ENCODE results near the gene UCHL1.

The UCHL1 gene

GRCh38 chr4:41256740-41257256 is at the start of gene UCHL1:
TSS of gene UCHL1 (plus strand) at chr4:41256928. CDS start at chr4:41256977, 49 bp downstream.
- no peak for DNase-seq (ENCODE audit: low read depth)

DNA sequence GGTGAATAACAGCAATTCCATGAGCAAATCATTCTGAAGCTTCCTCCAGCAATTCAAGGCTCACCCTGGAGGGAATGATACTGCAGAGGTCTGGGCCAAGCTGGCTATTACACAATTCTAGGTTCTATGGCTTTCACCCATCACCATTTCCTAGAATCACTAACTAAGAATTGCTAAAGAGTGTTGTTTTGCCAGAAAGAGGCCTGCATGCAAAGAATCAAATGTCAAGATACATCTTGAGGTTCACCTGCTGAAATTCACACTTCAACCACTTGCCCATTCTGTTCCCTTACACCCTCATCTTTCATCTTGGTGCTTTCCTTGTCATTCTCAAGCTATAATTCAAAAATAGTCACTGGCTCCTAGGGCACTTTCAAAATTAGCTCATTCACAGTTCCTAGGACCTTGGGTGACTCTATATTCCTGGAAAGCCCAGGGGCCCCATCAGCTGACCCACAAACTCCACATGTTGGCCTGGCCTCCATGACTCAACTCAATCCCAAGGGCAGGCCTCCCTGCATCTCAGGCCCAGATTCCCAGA is 49.4 kb upstream of the UCHL1 start:
- no peak for DNase-seq (ENCODE audit: low read depth)

GRCh38 chr4:41209187-41209586 is 47.5 kb upstream of the UCHL1 start:
- DNase-seq (ENCODE audit: low read depth): no peak

GRCh38 chr4:41209901-41210300 is 46.8 kb upstream of the UCHL1 start:
- DNase-seq (ENCODE audit: low read depth): no peak

DNA sequence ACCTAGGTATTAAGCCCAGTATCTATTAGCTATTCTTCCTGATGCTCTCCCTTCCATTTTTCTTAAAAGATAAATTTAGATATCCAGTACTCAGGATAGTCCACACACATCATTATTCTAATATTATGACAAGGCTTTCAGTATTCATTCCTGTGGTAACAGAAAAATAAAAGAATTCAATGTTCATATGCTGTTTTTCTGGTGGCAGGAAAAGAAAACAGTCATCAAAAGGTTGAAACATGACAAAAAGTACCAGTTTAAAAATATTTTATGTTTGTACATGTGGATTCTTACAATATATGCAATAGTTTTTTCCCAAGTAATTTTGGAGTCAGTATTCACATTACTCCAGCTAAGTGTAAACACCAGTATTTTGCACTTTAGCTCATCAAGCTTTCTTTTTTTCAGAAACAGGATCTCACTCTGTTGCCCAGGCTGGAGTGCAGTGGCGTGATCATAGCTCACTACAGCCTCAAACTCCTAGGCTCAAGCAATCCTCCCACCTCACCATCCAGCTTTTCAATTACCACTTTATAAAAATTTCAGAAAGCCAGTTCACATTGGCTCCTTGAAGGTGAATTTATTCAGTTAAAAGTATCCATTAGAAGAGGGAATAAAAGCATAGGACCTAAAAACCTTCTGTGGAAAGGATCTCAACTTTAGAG is 44.6 kb upstream of the UCHL1 start:
- no peak for DNase-seq (ENCODE audit: low read depth)

GRCh38 chr4:41212616-41213203 is 44.0 kb upstream of the UCHL1 start:
- DNase-seq (ENCODE audit: low read depth): no peak

DNA sequence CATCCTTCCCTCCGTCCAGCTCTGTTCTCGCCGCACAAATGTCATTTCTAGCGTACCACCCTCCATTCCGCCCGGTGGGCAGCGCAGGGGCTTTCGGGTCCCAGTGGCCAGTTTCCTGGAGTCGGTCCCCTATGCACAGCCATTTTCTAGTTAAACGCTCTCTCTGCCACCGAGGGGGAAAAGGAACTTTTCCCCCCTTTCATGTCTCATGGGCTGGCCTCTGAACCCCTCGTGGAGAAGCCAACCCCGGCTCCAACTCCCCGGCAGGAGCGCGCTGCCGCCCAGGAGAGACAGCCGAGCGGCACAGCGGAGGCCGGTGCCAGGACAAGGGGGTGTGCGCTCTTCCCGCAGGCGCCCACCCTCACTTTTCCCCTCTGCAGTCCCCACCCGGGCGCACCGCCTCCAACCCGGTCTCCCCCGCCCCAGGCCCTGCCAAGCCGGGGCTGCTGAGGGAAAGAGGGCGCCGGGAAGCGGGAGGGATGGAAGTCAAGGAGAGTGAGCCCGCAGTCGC is 43.0 kb upstream of the UCHL1 start:
- DNase-seq (ENCODE audit: low read depth): no peak

DNA sequence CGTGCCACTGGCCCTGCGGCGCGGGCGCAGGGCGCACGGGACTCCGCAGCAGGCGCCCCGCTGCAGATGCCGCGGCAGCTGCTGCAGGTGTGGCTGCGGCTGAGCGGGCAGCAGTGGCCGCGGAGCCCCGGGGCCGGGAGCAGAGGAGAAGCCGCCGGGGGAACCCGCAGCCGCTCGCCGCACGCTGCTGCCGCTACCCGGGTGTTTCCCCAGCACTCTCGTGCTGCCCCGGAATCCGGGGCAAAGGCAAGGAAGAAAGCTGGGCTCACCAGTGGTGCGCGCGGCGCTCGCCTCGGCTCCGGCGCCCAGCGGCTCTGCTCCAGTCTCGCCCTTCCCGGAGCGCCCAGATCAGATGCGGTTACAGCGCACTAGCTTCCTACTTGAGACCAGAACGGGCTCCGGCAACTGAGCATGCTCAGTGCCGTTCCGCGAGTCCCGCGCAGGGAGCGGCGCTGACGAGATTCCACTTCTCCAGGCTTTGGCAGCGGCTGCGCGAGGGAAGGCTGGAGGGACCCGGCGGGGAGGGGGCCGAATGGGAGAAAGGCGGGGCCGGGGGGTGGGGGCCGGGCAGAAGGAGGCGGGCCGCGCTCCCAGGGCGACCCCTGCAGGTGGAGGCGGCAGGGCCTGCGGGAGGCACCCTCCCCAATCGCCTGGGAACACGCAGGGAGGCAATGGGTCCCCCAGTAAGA is 42.4 kb upstream of the UCHL1 start, which contains the start of gene APBB2:
Gene APBB2, minus strand, starts transcription at position 407 of the 689 bp plus-strand sequence. CDS start 181,288 bp downstream, outside the sequence.
- DNase-seq (ENCODE audit: low read depth): no peak

GRCh38 chr4:41214825-41215146 is 41.9 kb upstream of the UCHL1 start:
- no peak for DNase-seq (ENCODE audit: low read depth)

- DNase-seq (ENCODE audit: low read depth): no peak
Measured at GRCh38 chr4:41215155-41215554, 41.6 kb upstream of the UCHL1 start.

DNA sequence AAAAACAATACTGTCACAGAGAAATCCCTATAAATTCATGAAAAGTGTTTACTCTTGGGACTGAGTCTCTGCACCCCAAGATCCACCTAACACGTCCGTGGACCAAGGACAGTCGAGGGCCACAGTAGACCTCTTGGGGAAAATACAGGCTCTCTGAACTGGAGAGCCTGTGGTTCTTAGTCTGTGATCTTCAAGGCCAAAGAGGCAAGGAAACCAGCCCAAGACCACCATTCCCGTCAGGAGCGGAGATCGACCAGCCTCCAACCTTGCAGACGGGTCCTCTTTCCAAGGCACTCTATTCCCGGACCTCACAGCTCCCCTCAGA is 40.8 kb upstream of the UCHL1 start:
- no peak for DNase-seq (ENCODE audit: low read depth)

DNA sequence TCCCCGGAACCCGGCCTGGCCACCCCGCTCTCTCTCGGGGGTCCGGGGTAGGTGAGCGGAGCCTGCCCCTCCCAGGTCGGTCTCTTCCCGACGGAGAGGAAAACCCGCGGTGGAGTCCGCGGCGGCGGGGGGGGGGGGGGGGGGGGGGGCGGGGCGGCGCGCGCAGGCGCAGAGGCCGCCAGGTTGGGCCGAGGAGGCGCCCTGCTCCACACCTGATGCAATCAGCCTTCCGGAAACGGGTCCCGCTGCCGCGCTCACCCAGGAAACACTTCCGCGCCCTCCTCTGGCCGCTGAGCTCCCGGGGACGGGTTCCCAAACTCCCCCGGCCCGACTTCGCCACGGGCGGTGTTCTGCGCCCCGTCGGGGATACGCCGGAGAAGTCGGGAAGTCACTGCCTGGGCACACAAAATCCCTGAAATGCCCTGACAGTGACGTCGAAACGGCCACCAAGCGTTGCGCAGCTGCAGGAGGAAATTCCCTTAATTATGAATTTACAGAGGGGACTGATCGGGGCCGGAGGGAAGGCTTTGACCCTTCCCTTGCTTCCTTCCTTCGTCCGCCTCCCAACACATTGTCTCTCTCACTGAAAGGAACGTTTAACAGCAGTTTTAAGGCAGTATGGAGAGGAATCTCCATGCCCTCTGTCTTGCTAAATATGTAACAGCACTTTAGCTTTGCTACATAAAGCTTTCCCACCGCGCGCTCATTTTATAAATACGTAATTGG is 40.3 kb upstream of the UCHL1 start:
- DNase-seq (ENCODE audit: low read depth): no peak

- no peak for DNase-seq (ENCODE audit: low read depth)
Measured at GRCh38 chr4:41217020-41217333, 39.8 kb upstream of the UCHL1 start.

DNA sequence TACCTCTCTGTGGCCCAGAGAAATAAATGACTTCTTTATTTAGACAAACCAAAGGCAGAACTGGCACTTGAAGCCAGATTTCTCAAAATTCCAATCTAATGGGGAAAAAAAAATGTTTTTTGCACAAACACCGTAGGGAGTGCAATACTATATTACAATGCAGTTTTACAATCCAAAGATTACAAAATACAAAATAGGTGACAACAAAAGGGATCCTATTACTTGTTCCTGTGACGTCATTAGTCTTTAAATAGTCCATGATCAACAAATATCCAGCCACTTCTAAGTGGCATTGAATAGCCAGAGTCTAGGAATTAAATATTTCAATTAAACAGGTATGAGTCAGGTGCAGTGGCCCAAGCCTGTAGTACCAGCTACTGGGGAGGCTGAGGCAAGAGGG is 39.4 kb upstream of the UCHL1 start:
- DNase-seq (ENCODE audit: low read depth): no peak

GRCh38 chr4:41218703-41219102 is 38.0 kb upstream of the UCHL1 start:
- no peak for DNase-seq (ENCODE audit: low read depth)

GRCh38 chr4:41219421-41219950 is 37.2 kb upstream of the UCHL1 start:
- no peak for DNase-seq (ENCODE audit: low read depth)

- DNase-seq (ENCODE audit: low read depth): no peak
Measured at GRCh38 chr4:41221850-41222645, 34.7 kb upstream of the UCHL1 start.

GRCh38 chr4:41227902-41228301 is 28.8 kb upstream of the UCHL1 start:
- DNase-seq (ENCODE audit: low read depth): no peak

- DNase-seq (ENCODE audit: low read depth): no peak
Measured at GRCh38 chr4:41232406-41232805, 24.3 kb upstream of the UCHL1 start.

GRCh38 chr4:41232856-41233255 is 23.9 kb upstream of the UCHL1 start:
- DNase-seq (ENCODE audit: low read depth): no peak

- no peak for DNase-seq (ENCODE audit: low read depth)
Measured at GRCh38 chr4:41236032-41236431, 20.7 kb upstream of the UCHL1 start.

Measured in activated gamma-delta T cell treated with anti-CD3 and anti-CD28 coated beads, Interleukin-2, amount 50 U/mL, for 16 hours (primary cell).